GM21360 (cell line): Measurements from ENCODE around the gene CCDC192.

ENCODE experiments used
- ATAC-seq: cut with Tn5 transposase; IDR thresholded peaks from one replicate; pipeline ENCODE4 v1.9.1; 2021; ENCODE audit warnings: mild to moderate bottlenecking, moderate library complexity; ENCODE audit not compliant: unreplicated experiment

The CCDC192 gene

DNA sequence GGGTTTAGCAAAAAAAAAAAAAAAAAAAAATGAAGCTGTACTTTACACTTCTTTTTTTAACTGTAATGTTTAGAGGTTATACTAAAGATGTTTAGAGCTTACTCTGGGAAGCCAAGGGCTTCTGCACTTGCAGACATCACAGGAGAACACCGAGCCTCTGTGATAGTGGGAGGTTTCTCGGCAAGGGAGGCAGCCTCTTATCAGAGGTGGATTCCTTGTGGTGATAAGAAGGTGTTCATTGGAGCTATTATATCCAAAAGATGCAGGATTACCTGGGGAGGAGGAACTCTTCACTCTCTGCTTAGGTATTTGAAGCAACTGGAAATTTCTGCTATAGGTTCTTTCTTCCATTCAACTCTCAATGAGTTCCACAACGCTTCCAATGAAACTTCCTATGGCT is 209.2 kb downstream of the CCDC192 start:
- no peak for ATAC-seq

DNA sequence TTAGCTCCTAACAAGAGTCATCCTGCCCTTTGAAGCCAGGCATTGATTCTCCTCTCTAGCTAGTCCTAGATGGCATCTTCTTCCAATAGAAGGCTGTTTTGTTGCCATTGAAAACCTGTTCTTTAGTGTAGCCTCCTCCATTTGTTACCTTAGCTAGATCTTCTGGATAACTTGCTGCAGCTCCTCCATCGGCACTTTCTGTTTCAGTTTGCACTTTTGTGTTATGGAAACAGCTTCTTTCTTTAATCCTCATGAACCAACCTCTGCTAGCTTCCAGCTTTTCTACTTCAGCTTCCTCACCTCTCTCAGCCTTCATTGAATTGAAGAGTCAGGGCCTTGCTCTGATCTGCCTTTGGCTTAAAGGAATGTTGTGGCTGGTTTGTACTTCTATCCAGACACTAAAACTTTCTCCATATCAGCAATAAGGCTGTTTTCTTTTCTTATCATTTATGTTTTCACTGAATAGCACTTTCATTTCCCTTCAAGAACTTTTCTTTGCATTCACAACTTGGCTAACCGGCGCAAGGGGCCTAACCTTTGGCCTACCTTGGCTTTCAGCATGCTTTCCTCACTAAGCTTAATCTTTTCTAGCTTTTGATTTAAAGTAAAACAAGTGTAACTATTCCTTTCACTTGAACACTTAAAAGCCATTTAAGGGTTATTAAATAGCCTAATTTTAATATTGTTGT is 213.8 kb downstream of the CCDC192 start:
- ATAC-seq, result no peak

DNA sequence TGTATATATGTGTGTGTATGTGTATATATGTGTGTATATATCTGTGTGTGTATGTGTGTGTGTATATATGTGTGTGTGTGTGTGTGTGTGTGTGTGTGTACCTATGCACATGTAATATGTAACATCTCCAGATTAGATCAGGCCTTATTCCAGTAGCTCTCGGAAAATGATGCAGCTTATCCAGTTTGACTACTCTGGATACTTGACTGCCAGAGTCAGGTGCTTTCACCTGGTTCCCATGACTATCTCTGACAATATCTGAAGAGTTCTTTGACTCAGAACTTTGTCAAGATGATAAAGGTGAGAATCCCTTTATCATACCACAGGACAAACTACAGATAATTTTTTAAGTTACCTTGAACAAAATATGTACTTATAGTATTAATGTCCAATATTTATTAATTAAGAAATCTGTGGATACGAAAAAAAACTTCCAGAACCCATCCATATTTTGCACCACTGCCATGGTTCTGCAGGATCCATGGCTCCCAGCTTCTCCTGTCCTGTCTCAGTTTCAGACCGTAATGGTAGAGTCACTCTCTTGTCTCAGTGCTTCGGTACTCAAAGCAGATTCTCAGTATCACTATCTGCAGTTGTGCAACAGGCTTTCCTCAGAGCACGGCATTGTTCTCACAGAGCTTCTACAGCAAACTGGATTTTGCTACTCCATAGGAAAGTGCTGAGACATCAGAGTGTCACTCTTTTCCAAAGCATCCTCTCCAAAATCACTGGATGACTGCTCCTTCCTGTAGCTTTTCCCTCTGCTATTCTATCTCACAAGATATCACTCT is 216.0 kb downstream of the CCDC192 start:
- ATAC-seq, result no peak

DNA sequence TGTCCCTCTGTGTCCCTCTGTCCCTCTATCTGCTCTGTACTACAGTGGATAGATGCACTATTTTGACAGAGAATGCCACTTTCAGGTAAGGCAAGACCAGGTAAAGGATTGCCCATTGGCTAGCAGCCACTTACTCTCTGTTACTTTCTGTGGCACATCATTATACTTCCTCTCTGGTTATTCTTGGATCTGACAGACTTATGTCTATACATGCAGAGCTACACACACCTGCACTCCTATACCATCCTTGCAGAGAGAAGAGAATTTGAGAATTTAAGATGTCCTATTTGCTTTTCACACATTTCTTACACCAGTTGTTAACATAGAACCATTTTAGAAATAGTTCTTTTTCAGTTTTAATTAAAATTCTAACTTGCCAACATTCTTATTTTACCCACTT is 216.6 kb downstream of the CCDC192 start:
- no peak for ATAC-seq

DNA sequence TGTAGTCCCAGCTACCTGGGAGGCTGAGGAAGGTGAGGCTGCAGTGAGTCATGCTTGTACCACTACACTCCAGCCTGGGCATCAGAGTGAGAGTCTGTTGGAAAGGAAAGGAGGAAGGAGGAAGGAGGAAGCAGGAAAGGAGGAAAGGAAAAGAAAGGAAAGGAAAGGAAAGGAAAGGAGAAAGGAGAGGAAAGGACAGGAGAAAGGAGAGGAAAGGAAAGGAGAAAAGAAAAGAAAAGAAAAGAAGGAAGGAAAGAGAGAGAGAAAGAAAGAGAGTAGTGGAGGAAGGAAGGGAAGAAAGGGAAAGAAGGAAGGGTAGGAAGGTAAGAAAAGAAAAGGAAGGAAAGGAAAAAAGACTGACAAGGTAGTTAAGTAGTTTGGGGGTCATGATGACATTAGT is 217.7 kb downstream of the CCDC192 start:
- no peak for ATAC-seq

DNA sequence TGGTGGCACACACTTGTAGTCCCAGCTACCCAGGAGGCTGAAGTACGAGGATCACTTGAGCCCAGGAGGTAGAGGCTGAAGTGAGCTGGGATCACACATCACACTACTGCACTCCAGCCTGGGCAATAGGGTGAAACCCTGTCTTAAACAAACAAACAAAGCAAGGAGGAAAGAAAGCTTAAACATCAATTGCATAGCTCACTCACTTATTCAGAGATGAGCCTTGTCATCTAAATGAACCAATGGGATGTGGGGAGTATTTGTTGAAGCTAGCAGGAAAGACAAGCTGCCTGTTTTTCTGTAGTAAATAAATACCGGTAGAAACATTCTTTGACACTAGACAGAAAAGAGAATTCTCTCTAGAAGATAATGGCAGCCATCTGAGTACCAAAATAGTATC is 219.4 kb downstream of the CCDC192 start:
- ATAC-seq, result no peak

DNA sequence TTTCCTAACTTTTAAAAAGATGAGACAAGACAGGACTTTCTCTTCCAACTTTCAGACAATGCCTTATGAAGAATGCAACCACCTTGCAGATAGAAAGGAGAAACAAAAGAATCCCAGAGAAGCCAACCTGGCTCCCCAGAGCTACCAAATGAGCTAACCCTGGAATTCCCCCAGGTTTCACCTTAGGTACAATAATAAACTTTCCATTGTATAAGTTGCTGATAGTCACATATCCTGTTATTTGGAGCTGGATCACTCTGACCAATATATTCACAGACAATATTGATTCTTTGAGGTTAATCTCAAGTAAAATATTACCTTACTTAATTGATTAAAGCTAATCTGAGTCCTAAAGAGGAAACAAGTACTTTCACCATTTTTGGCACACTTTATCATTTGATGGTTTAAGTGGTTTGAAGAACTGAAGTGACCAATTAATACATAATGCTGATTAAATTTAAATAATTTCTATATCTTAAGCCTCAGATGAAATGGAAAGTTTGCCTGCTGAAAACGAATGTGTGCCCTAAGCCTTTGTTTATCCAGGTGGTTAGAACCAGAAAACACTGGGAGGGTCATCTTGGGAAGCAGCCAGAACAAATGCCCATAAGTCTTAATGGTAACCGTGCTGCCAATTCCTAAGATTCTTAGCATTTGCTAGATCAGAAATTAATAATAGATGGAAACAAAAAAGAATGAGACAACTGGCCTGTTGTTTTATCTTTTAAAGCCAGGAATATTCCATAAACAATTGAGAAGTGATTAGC is 220.8 kb downstream of the CCDC192 start:
- no peak for ATAC-seq

DNA sequence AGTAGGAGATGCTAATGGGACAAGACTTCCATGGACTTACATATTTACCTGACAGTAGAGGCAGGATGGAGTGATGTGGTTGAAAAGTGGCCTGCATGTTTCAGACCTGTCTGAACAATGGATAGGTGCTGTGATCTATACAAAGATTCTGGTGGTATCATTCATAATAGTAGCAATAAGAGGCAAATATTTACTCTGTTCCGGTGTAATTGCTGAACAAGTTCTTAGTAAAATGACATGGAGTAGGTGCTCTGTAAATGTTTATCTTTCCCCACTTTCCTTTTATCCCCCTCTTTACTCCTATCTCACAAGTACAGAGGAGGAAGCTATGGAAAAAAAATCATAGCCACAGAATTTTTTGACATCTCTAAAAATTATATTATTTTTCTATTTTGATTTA is 221.4 kb downstream of the CCDC192 start:
- no peak for ATAC-seq

DNA sequence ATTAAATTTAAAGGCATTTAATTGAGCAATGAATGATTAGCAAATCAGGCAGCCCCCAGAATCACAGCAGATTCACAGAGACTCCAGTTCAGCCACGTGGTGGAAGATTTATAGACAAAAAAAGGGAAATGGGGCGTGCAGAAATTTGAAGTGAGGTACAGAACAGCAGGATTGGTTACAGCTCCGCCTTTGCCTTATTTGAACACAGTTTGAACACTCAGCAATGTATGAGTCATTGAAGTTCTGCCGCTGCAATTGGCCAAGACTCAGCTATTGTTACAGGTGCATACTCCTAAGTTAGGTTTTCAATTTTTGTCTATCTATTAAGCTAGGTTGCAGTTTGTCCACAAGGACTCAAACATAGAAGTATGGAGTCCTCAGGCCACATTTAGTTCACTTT is 222.7 kb downstream of the CCDC192 start:
- no peak for ATAC-seq

DNA sequence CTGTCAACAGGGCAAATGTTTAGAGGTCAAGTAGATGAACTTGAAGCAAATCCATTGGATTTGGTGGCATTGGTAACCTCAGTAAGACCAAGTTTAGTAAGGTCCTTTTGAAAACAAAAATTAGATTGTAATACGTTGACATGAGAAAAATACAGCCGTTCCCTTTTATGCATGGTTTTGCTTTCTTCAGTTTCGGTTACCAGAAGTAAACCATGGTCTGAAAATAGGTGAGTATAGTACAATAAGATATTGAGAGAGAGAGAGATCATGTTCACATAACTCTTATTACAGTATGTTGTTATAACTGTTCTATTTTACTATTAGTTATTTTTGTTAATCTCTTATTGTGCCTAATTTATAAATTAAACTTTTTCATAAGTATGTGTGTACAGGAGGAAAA is 223.8 kb downstream of the CCDC192 start:
- no peak for ATAC-seq

DNA sequence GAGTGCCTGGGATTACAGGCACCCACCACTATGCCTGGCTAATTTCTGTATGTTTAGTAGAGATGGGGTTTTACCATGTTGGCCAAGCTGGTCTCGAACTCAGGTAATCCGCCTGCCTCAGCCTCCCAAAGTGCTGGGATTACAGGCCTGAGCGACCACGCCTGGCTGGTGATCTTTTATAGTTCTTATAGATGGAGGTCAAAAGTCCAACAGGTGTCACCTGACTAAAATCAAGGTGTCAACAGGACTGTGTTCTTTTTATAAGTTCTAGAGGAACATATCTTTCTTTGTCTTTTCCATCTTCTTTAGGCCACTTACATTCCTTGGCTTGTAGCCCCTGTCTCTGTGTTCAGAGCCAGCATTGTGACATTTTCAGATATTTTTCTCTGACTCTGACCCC is 224.9 kb downstream of the CCDC192 start:
- ATAC-seq, result no peak

DNA sequence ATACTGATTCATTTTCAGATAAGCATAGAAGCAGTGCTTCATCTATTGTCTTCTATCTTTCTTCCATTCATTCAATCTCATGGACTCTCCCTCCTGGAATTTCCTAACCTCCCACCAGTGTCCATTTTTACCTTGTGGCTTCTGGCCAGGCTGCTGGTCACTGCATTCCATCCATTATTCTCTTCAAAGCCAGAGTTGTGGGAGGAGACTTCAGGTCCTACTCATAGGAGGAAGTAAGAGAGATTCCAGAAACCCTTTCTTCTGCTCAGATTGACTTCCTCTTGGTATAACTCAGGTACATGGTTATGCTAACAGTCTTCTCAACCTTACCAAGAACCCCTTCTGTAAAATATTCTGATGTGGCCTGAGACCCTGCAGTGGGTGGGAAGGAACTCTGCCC is 227.1 kb downstream of the CCDC192 start:
- no peak for ATAC-seq

DNA sequence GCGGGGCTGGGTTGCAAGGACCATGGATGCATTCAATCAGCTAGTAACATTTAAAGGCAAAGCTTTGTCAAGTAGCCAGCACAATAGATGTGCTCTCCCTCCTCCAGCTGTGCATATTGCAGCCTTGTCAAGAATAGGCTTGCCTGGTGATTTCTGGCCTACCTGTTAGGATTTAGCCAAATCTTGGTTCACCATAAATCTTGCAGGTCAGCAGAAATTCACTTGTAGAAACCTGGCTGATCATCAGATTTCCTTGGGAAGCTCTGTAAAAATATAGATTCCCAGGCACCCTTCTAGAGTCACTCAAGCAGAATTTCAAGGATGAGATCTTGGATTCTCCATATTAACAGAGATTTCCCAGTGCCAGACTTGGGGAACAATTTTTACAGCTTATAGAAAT is 228.2 kb downstream of the CCDC192 start:
- no peak for ATAC-seq

DNA sequence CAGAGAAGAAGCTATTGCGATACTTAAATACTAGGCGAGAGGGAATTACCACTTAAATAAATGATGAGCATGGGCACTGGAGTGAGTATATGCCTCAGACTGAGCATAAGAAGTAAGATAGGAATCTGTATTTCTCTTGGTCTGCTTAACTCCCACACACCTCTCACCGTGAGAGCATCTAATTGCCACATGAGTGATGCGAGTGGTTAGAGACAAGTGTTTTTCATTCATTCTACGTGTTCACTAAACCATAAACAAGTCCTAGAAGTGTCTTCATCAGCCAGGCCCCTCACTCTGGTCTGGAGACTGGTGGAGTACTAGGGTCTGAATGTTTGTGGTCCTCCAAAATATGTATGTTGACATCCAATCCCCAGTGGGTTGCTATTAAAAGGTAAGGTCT is 230.2 kb downstream of the CCDC192 start:
- ATAC-seq, result no peak

DNA sequence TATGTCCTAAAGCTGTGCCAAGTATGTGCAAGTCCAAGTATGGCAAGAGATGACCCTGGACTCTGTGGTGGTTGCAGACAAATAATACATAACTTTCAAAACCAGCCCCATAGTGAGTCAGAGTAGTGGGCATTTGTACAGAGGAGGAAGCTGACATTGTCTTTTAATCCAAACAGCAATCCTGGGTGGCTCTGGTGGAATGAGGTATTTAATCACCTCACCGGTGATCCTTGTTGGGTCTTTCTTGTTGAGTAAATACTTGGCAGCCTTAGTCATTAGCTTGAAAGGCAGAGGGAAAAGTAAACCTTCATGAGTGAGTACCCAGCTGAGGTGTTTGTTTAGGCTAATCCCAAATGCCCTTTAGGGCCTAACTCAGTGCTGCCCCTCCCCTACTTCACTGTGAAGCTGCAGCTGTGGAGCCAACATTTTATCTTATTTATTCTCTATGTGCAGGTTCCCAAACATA is 231.6 kb downstream of the CCDC192 start:
- ATAC-seq, result no peak

DNA sequence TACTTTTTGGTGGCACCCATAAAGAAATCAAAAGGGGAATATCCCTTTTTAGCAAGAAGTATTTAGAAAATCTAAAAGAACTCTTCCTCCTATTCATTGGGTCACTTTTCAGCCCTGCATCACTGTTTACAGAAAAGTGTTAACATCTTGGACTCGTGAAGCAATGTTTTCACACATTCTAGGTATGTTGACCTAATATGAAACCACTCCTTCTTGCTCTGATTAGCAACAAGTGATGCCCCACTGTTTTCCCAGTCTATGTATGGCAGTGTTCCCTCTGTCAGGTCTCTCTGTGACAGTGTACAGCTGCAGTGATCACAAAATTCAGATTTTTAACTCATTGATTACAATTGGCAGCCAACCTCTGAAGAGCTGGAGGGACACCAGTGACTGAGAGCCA is 232.2 kb downstream of the CCDC192 start:
- ATAC-seq, result no peak

DNA sequence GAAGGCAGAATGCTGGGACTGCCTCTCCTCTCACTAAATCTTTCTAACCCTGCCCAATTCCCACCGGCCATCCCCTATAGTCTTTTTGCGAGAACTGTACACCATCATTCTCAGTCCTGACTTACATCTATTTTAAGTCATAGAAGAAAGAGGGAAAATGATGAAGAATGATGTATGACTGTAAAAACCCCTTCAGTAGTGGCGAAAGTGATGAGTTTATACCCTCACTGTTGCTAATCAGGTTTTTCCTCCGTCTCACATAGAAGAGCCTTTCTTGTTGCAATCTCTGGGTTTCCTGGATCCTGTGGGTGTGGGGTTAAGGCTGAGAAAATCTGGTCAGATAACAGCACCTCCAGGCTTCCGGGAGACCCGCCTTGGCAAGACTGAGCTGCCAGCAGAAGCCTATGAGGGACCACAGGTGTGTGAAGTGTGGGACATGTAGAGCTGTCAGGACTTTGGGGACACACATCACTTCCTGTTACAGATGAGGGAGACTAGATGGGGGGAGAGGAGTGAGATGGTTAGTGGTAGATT is 233.3 kb downstream of the CCDC192 start:
- ATAC-seq, result peak; percentile 56

DNA sequence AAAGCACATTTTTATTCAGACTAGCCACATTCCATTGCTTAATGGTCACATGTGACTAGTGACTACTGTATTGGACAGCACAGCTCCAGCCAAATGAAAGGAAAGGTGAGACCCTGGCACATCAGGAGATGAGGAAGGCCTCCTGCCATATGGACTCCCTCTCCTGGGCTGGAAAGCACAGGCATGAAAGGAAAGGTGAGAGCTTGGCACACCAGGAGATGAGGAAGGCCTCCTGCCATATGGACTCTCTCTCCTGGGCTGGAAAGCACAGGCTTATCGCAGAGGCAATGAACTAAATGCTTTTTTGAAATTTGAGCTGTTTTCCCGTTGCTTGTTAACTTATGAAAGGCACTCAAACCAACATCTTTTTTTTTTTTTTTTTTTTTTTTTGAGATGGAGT is 235.6 kb downstream of the CCDC192 start:
- no peak for ATAC-seq

DNA sequence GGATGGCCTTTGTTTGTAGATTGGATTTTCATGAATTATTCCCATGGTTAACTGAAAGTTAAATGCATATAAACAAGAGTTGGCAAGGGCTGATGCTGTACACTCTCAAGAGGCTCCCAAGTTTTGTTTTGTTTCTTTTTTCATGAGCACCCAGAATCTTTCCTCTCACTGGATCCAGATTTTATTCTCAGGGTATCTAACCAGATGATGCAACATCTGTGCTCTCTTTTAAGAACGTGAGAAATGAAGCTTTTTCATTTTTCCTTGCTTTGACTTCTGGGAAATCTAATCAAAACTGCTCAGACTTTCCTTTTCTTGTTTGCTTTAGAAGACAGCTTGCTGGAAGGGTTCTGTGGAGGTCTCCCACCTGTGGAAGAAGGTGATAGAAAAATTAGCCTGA is 237.7 kb downstream of the CCDC192 start:
- no peak for ATAC-seq

DNA sequence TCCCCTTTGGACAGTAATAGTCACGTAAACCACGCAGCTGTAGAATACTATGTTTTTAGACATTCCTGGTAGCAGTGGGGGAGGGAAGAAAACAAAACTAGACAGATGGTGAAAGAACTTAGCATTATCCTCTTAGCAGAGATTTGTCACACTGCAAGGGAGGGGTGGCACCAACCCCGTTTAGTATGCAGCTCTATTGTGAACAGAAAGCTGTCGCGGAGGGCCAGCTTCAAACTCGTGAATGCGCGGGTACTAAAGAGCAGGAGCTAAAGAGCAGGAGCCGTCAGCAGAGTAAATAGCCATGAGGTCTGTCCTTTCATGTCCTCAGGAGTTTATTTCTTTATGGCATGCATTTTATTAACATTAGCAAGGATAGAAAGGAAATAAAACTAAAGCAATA is 238.5 kb downstream of the CCDC192 start:
- ATAC-seq, result no peak

DNA sequence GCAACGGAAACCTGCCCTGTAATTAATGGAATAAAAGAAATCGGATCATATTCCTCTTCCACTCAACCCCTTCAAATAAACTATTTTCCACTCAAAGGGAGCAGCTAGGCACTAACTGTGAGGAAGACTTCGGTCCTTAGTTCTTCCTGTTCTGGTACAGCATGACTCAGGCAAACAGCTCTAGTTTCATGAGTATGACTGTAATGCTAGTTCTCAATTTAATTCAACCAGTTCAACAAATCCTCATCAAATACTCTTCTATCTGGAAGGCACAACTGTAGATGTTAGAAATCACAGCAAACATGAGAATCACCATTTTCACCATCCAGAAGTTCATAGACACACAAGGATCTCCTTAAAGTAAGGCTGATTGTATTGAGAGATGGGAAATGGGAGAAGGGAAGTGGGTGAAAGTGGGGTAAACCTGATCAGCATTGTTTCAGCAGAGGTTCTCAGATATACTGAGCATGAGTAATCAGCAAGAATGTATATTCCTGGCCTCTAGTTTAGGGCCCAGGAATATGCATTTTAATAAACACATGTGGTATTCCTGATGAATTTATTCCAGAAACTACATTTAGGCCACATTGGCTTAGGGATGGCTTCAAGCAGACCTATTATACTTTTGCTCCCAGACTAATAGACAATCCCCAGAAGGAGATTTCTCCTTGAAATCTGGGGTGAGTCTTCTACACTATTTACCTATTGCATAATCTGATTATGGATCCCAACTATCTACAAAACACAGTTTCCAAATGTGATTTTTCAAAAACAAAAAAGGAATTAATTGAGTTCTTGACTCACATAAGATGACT is 239.3 kb downstream of the CCDC192 start:
- no peak for ATAC-seq
